Type B pancreatic cell (in vitro differentiated cells): ENCODE measurements around the gene GALNS. TPM values are rescaled to one million over a fixed set of nuclear protein-coding genes. Genes with fewer than 3 reads are reported as not detected.

Experiments used
- DNase-seq: peaks from one replicate; pipeline ENCODE4 v3.0.0; 2021; ENCODE audit warnings: mixed read lengths; ENCODE audit not compliant: unreplicated experiment; ENCODE audit errors: extremely low spot score
- H3K27ac Mint-ChIP-seq: 2 replicates; pipeline ENCODE4 v1.8.0; 2021; ENCODE audit warnings: mild to moderate bottlenecking, mixed read lengths
- H3K27me3 Mint-ChIP-seq: 2 replicates; pipeline ENCODE4 v1.8.0; 2021; ENCODE audit warnings: mixed read lengths
- H3K36me3 Mint-ChIP-seq: 2 replicates; pipeline ENCODE4 v1.8.0; 2021; ENCODE audit warnings: mixed read lengths
- H3K4me1 Mint-ChIP-seq: one replicate; pipeline ENCODE4 v1.8.0; 2021; ENCODE audit warnings: mixed read lengths; ENCODE audit not compliant: unreplicated experiment
- H3K4me3 Mint-ChIP-seq: 2 replicates; pipeline ENCODE4 v1.8.0; 2021; ENCODE audit warnings: mild to moderate bottlenecking, mixed read lengths
- H3K9me3 Mint-ChIP-seq: 2 replicates; pipeline ENCODE4 v1.8.0; 2021; ENCODE audit warnings: mixed read lengths
- CTCF ChIP-seq: fragments of 200-600 bp; sonication (generic); conservative IDR thresholded peaks from 2 replicates; pipeline ENCODE4 v1.5.0; 2021; ENCODE audit warnings: antibody characterized with exemption, mild to moderate bottlenecking
- total RNA-seq: library from RNA; stranded (reverse); gene quantifications from 2 replicates; pipeline ENCODE4 v1.2.1, GENCODE V29; 2021; ENCODE audit warnings: low replicate concordance

Gene GALNS
- total RNA-seq, 1 donor from 2014 or later, result 30.2 TPM

DNA sequence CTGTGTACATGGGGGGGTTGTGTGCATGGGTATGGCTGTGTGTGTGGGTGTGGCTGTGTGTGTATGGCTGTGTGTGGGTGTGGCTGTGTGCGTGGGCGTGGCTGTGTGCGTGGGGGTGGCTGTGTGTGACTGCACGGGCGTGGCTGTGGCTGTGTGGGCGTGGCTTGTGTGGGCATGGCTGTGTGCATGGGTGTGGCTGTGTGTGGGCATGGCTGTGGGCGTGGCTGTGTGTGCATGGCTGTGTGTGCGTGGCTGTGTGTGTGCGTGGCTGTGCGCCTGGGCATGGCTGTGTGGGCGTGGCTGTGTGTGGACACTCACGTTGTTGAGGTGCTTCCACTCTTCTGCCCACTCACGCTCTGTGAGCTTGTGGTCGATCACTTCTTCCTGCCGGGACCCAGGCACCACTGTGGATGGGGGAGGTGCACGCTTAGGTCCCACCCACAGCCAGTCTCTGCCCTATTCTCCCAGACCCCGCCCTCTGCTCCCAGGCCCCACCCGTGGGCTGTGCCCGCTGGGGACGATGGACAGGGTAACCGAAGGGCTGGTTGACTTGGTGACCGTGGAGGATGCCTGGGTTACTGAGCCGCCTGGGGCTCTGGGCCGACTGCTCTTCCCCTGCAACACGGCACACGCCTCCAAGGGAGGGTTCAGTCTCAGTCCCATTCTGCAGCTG is 25.7 kb upstream of the GALNS start:
- H3K4me1 Mint-ChIP-seq, result peaks cover 8% of the 10 kb centered on the region

GRCh38 chr16:88881675-88882357 is 25.1 kb upstream of the GALNS start:
- Mint-ChIP-seq H3K36me3 (no peaks in the 10 kb centered on the region), H3K27ac (no peak overlapping the region), H3K4me3 (no peak overlapping the region), H3K27me3 (no peaks in the 10 kb centered on the region), H3K9me3 (no peaks in the 10 kb centered on the region), H3K4me1 (peaks cover 8% of the 10 kb centered on the region)
- no peak for TF ChIP-seq CTCF
- DNase-seq, result no peak

More for the DNA sequence above, 25.7 kb upstream of the GALNS start:
- no peaks in the 10 kb centered on the region for H3K36me3 Mint-ChIP-seq
- no peaks in the 10 kb centered on the region for H3K27me3 Mint-ChIP-seq
- no peak for TF ChIP-seq CTCF
- H3K9me3 Mint-ChIP-seq, result no peaks in the 10 kb centered on the region
- no peak overlapping the region for H3K27ac Mint-ChIP-seq
- no peak overlapping the region for H3K4me3 Mint-ChIP-seq
- DNase-seq, result no peak

DNA sequence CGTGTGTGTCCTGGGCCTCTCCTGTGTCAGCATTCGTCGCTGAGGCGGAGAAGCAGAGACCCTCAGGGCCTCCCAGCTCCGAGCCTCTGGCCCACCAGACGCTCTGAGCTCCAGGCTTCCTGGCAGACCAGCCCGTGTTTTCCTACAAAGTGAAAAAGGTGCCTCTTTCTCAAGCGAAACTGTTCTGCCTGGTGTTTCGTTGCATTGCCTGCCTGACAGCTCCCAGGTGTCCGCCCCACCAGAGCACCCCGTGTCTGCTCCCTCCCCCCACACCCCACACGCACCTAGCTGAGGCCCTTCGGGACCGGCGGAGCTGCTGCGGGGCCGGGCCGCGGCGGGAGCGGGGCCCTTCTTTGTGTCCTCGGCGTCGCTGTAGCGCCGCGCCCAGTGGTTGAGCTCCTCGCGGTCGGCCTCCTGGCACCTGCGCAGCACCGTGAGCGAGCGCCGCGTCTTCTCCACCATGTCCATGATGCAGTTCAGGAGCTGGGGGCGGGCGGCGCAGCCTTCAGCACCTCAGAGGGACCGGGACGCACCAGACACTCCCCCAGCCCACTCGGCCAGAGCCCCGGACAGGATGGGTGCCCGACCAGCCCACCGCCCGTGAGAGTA is 24.4 kb upstream of the GALNS start:
- H3K36me3 Mint-ChIP-seq, result no peaks in the 10 kb centered on the region
- no peak for TF ChIP-seq CTCF
- no peak for DNase-seq
- H3K4me3 Mint-ChIP-seq, result no peak overlapping the region
- H3K27me3 Mint-ChIP-seq, result no peaks in the 10 kb centered on the region
- peaks cover 8% of the 10 kb centered on the region for H3K4me1 Mint-ChIP-seq
- H3K27ac Mint-ChIP-seq, result no peak overlapping the region
- no peaks in the 10 kb centered on the region for H3K9me3 Mint-ChIP-seq

GRCh38 chr16:88880226-88881006 is 23.7 kb upstream of the GALNS start:
- DNase-seq, result no peak
- Mint-ChIP-seq H3K4me3 (peak overlapping the region; percentile 39), H3K27ac (no peak overlapping the region), H3K9me3 (no peaks in the 10 kb centered on the region), H3K36me3 (no peaks in the 10 kb centered on the region), H3K4me1 (peaks cover 8% of the 10 kb centered on the region), H3K27me3 (no peaks in the 10 kb centered on the region)
- TF ChIP-seq CTCF, result no peak

GRCh38 chr16:88879788-88880055 is 23.0 kb upstream of the GALNS start:
- Mint-ChIP-seq H3K4me3 (no peak overlapping the region), H3K27ac (no peak overlapping the region), H3K4me1 (peaks cover 8% of the 10 kb centered on the region), H3K27me3 (no peaks in the 10 kb centered on the region), H3K36me3 (no peaks in the 10 kb centered on the region), H3K9me3 (no peaks in the 10 kb centered on the region)
- no peak for TF ChIP-seq CTCF
- no peak for DNase-seq
